Neuronal stem cell (in vitro differentiated cells): ENCODE results near the gene CAMKK1.

Experiments
- DNase-seq: peaks from one replicate; pipeline ENCODE4 v3.0.0-alpha.2; 2013; ENCODE audit warnings: low spot score
- H2AFZ ChIP-seq: one replicate; pipeline ENCODE4 v1.6.1; 2013; ENCODE audit warnings: mild to moderate bottlenecking, low read length, inconsistent platforms
- H2AK5ac ChIP-seq: 2 replicates; pipeline ENCODE4 v1.6.1; 2013; ENCODE audit warnings: low read depth, mild to moderate bottlenecking, inconsistent platforms, low read length, moderate library complexity, mixed read lengths
- H2BK120ac ChIP-seq: 2 replicates; pipeline ENCODE4 v1.6.1; 2013; ENCODE audit warnings: low read depth, mild to moderate bottlenecking, inconsistent platforms, low read length, moderate library complexity, mixed read lengths
- H2BK12ac ChIP-seq: one replicate; pipeline ENCODE4 v1.6.1; 2013; ENCODE audit warnings: low read length, inconsistent platforms
- H2BK15ac ChIP-seq: 2 replicates; pipeline ENCODE4 v1.6.1; 2013; ENCODE audit warnings: mild to moderate bottlenecking, low read length, inconsistent platforms, mixed read lengths
- H2BK5ac ChIP-seq: one replicate; pipeline ENCODE4 v1.6.1; 2013; ENCODE audit warnings: inconsistent platforms, mild to moderate bottlenecking, low read length, moderate library complexity
- H3K14ac ChIP-seq: one replicate; pipeline ENCODE4 v1.6.1; 2013; ENCODE audit warnings: low read length, inconsistent platforms
- H3K18ac ChIP-seq: 2 replicates; pipeline ENCODE4 v1.6.1; 2013; ENCODE audit warnings: low read length, inconsistent platforms
- H3K23ac ChIP-seq: 2 replicates; pipeline ENCODE4 v1.6.1; 2013; ENCODE audit warnings: low read depth, mild to moderate bottlenecking, mixed read lengths, low read length, inconsistent platforms; ENCODE audit not compliant: poor library complexity
- H3K27ac ChIP-seq: replicated peaks from 3 replicates; pipeline ENCODE4 v1.5.1; 2013; ENCODE audit warnings: low read length, inconsistent platforms
- H3K27me3 ChIP-seq, 3 experiments: 2 replicates each; pipeline ENCODE4 v1.6.1; 2013; ENCODE audit warnings: low read length in 3 of 3, mild to moderate bottlenecking in 2 of 3, inconsistent platforms in 1 of 3, low read depth in 1 of 3, mixed read lengths in 1 of 3, moderate library complexity in 1 of 3; ENCODE audit not compliant: control insufficient read depth in 3 of 3, insufficient read depth in 3 of 3
- H3K36me3 ChIP-seq, 2 donors: replicated peaks in 1 of 2; 2 replicates each; pipeline ENCODE4 v1.6.1; 2013; ENCODE audit warnings: low read length in 2 of 2; ENCODE audit not compliant: control insufficient read depth in 2 of 2, insufficient read depth in 2 of 2
- H3K4ac ChIP-seq: 2 replicates; pipeline ENCODE4 v1.6.1; 2013; ENCODE audit warnings: inconsistent platforms, mild to moderate bottlenecking, low read length, moderate library complexity
- H3K4me1 ChIP-seq, 2 donors: 1 replicate in 1 of 2; 2 replicates in 1 of 2; pipeline ENCODE4 v1.6.1; 2013; ENCODE audit warnings: low read length in 2 of 2, low read depth in 1 of 2; ENCODE audit not compliant: control insufficient read depth in 2 of 2, insufficient read depth in 1 of 2
- H3K4me2 ChIP-seq: one replicate; pipeline ENCODE4 v1.6.1; 2013; ENCODE audit warnings: mild to moderate bottlenecking, low read length, inconsistent platforms; ENCODE audit not compliant: insufficient read depth, poor library complexity, severe bottlenecking
- H3K4me3 ChIP-seq, 2 donors: 2 replicates each; pipeline ENCODE4 v1.5.1; 2013; ENCODE audit warnings: low read length in 2 of 2, mild to moderate bottlenecking in 2 of 2, inconsistent platforms in 1 of 2, moderate library complexity in 1 of 2
- H3K79me1 ChIP-seq: one replicate; pipeline ENCODE4 v1.6.1; 2013; ENCODE audit warnings: low read depth, mild to moderate bottlenecking, inconsistent platforms, low read length, moderate library complexity
- H3K9ac ChIP-seq: one replicate; pipeline ENCODE4 v1.6.1; 2013; ENCODE audit warnings: mild to moderate bottlenecking, low read depth, low read length, inconsistent platforms; ENCODE audit not compliant: poor library complexity
- H3K9me3 ChIP-seq, 2 donors: replicated peaks in 1 of 2; 2 replicates each; pipeline versions ENCODE3 to v1.6.1; 2013; ENCODE audit warnings: low read length in 2 of 2, mild to moderate bottlenecking in 2 of 2, inconsistent platforms in 1 of 2, low read depth in 1 of 2, mixed read lengths in 1 of 2, moderate library complexity in 1 of 2; ENCODE audit not compliant: control insufficient read depth in 2 of 2, insufficient read depth in 1 of 2
- H4K8ac ChIP-seq: one replicate; pipeline ENCODE4 v1.6.1; 2013; ENCODE audit warnings: low read depth, mild to moderate bottlenecking, inconsistent platforms, low read length, moderate library complexity
- H4K91ac ChIP-seq: one replicate; pipeline ENCODE4 v1.6.1; 2013; ENCODE audit warnings: low read length, low read depth, mild to moderate bottlenecking, inconsistent platforms; ENCODE audit not compliant: poor library complexity
- WGBS, 2 donors: extraction: QIAGEN DNeasy Blood & Tissue Kit; methylation state at CpG; one replicate each; pipeline ENCODE4 v1.1.7; 2013; ENCODE audit warnings: missing lambda C conversion rate in 2 of 2, mixed read lengths in 1 of 2; ENCODE audit not compliant: insufficient read length in 2 of 2, insufficient replicate concordance in 1 of 2; ENCODE audit errors: extremely low coverage in 2 of 2; 5-methylcytosine and 5-hydroxymethylcytosine counted together

CAMKK1 gene

GRCh38 chr17:3892095-3892998, 506 bp downstream of the CAMKK1 start:
- Histone ChIP-seq H3K4me3 (peak overlapping the region; percentile 52 to 89), H3K23ac (peak overlapping the region; percentile 78), H2BK5ac (peak overlapping the region; percentile 43), H3K79me1 (peaks cover under 1% of the 10 kb centered on the region), H3K27me3 (peaks cover 0 to 48% (median 3%) of the 10 kb centered on the region in 3 experiments), H3K4me1 (peaks cover 12 to 23% of the 10 kb centered on the region in 2 donors), H3K18ac (peak overlapping the region; percentile 97), H2AK5ac (peak overlapping the region; percentile 7), H3K27ac (no peak overlapping the region), H2BK15ac (no peak overlapping the region), H2BK120ac (no peak overlapping the region), H4K91ac (no peak overlapping the region), H2AFZ (peak overlapping the region; percentile 93), H4K8ac (no peak overlapping the region), H2BK12ac (peak overlapping the region; percentile 14), H3K9me3 (no peaks in the 10 kb centered on the region), H3K36me3 (no peaks in the 10 kb centered on the region), H3K4ac (no peak overlapping the region), H3K9ac (peak overlapping the region; percentile 92), H3K14ac (peak overlapping the region; percentile 49), H3K4me2 (peak overlapping the region; percentile 98)
- DNase-seq, result peak; percentile 57
- no CpG with 5 or more reads among the region's 96 CpGs for WGBS, 2 donors

DNA sequence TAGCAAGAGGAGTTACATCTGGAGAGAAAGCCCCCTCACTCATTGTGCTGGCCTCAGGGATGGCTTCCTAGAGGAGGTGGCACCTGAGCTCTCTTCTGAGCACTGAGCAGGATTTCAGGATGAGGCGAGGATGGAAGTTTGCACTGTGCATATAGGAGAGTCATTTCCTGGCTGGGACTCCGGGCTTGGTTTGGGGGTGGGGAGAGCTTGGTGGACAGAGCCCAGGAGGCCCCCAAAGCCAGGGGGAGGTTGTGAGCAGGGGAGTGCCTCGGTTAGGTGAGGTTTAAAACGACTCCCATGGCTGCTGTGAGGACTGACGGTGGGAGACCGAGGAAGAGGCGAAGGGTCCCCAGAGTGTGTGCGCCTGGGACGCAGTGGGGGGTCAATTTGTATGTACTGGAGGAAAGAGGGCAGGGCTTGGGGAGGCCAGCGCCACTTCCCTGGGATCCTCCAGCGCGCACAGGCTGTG, 1.2 kb downstream of the CAMKK1 start:
- Histone ChIP-seq H4K91ac (no peak overlapping the region), H3K4me2 (peak overlapping the region; percentile 98), H3K18ac (peak overlapping the region; percentile 82), H3K9me3 (no peaks in the 10 kb centered on the region), H3K27ac (no peak overlapping the region), H3K4ac (no peak overlapping the region), H3K4me3 (peak overlapping the region; percentile 52 to 89), H2BK12ac (no peak overlapping the region), H3K23ac (peak overlapping the region; percentile 78), H2BK5ac (peak overlapping the region; percentile 43), H3K14ac (peak overlapping the region; percentile 49), H2AK5ac (no peak overlapping the region), H2BK120ac (no peak overlapping the region), H3K9ac (peak overlapping the region; percentile 92), H3K27me3 (peaks cover 0 to 54% (median 3%) of the 10 kb centered on the region in 3 experiments), H2AFZ (peak overlapping the region; percentile 93), H3K36me3 (no peaks in the 10 kb centered on the region), H4K8ac (no peak overlapping the region), H3K4me1 (peaks cover 12 to 22% of the 10 kb centered on the region in 2 donors), H3K79me1 (peaks cover 2% of the 10 kb centered on the region), H2BK15ac (no peak overlapping the region)
- no CpG with 5 or more reads among the region's 12 CpGs for WGBS, 2 donors
- no peak for DNase-seq

DNA sequence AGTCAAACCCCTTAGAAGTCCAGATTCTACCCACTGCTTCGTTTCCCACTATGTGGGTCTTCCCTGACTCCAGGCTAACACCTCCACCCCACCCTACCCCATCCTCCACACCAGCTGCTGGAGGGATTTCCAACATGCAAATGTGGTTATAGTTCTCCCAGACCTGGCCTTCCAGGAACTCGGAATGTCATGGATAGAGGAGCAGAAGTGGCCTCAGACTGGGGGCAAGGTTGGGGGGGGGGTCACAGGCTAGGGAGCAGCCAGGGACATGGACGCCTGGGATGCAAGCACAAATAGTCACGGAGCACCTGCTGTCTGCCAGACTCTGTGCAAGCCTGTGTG, 2.0 kb downstream of the CAMKK1 start:
- H2BK15ac ChIP-seq, result no peak overlapping the region
- no peak for DNase-seq
- peaks cover 0 to 51% (median 3%) of the 10 kb centered on the region in 3 experiments for H3K27me3 ChIP-seq
- H4K8ac ChIP-seq, result no peak overlapping the region
- no peak overlapping the region for H2BK5ac ChIP-seq
- H2BK12ac ChIP-seq, result no peak overlapping the region
- H3K4me3 ChIP-seq, result no peak overlapping the region
- H3K4me2 ChIP-seq, result no peak overlapping the region
- no peak overlapping the region for H2AK5ac ChIP-seq
- no peak overlapping the region for H3K27ac ChIP-seq
- no peak overlapping the region for H4K91ac ChIP-seq
- H3K18ac ChIP-seq, result no peak overlapping the region
- no peak overlapping the region for H3K9ac ChIP-seq
- peaks cover 2% of the 10 kb centered on the region for H3K79me1 ChIP-seq
- no peak overlapping the region for H2BK120ac ChIP-seq
- H3K4me1 ChIP-seq, result peaks cover 14 to 18% of the 10 kb centered on the region in 2 donors
- H2AFZ ChIP-seq, result no peak overlapping the region
- H3K4ac ChIP-seq, result no peak overlapping the region
- H3K9me3 ChIP-seq, result no peaks in the 10 kb centered on the region
- no peaks in the 10 kb centered on the region for H3K36me3 ChIP-seq
- H3K14ac ChIP-seq, result no peak overlapping the region
- WGBS, 2 donors, result no CpG with 5 or more reads among the region's 4 CpGs
- H3K23ac ChIP-seq, result no peak overlapping the region
